SK-N-SH treated with all-trans-retinoic acid at 6 μM for 48 hours (cell line): ENCODE results near the gene SOCS1.

Source experiments
- BACH2 ChIP-seq: fragments of 250-450 bp; sonication (Bioruptor Pico); IDR thresholded peaks from 2 replicates; pipeline ENCODE4 v1.9.0; 2021; ENCODE audit warnings: mild to moderate bottlenecking, borderline replicate concordance
- ESRRG ChIP-seq: fragments of 250-450 bp; sonication (Bioruptor Pico); IDR thresholded peaks from 2 replicates; pipeline ENCODE4 v1.6.1; 2021; ENCODE audit warnings: mild to moderate bottlenecking
- GLIS3 ChIP-seq: fragments of 250-450 bp; sonication (Bioruptor Pico); IDR thresholded peaks from 2 replicates; pipeline ENCODE4 v1.5.0; 2020; ENCODE audit warnings: mild to moderate bottlenecking, moderate library complexity
- ISL1 ChIP-seq: fragments of 250-450 bp; sonication (Bioruptor Pico); IDR thresholded peaks from 2 replicates; pipeline ENCODE4 v2.1.2; 2022; ENCODE audit warnings: mild to moderate bottlenecking, moderate library complexity
- OSR1 ChIP-seq: fragments of 250-450 bp; sonication (Bioruptor Pico); IDR thresholded peaks from 2 replicates; pipeline ENCODE4 v1.8.0; 2022; ENCODE audit warnings: moderate library complexity, mild to moderate bottlenecking, inconsistent platforms
- RARB ChIP-seq: fragments of 250-450 bp; sonication (Bioruptor Pico); IDR thresholded peaks from 2 replicates; pipeline ENCODE4 v1.8.0; 2021; ENCODE audit warnings: mild to moderate bottlenecking, moderate library complexity
- TCF4 ChIP-seq: fragments of 250-450 bp; sonication (Bioruptor Pico); IDR thresholded peaks from 2 replicates; pipeline ENCODE4 v1.8.0; 2021; ENCODE audit warnings: mild to moderate bottlenecking, moderate library complexity, borderline replicate concordance
- ZC3H10 ChIP-seq: fragments of 250-450 bp; sonication (Bioruptor Pico); IDR thresholded peaks from 2 replicates; pipeline ENCODE4 v1.5.1; 2021; ENCODE audit warnings: mild to moderate bottlenecking, moderate library complexity
- ZFP3 ChIP-seq: fragments of 250-450 bp; sonication (Bioruptor Pico); IDR thresholded peaks from 2 replicates; pipeline ENCODE4 v1.5.0; 2020; ENCODE audit warnings: mild to moderate bottlenecking, moderate library complexity
- ZFP30 ChIP-seq: fragments of 450-650 bp; formaldehyde crosslinking; IDR thresholded peaks from 2 replicates; pipeline ENCODE4 v1.5.0; 2022; ENCODE audit warnings: mild to moderate bottlenecking, moderate library complexity
- ZNF8 ChIP-seq: fragments of 450-650 bp; formaldehyde crosslinking; IDR thresholded peaks from 2 replicates; pipeline ENCODE4 v1.5.0; 2020; ENCODE audit warnings: mild to moderate bottlenecking, moderate library complexity
- TF ChIP-seq, protein P1 (sequence below): fragments of 250-450 bp; sonication (Bioruptor Pico); IDR thresholded peaks from 2 replicates; pipeline ENCODE4 v1.8.0; 2020; ENCODE audit warnings: mild to moderate bottlenecking, moderate library complexity, borderline replicate concordance
- TF ChIP-seq, protein P2 (sequence below): fragments of 250-450 bp; sonication (Bioruptor Pico); IDR thresholded peaks from 2 replicates; pipeline ENCODE4 v1.5.1; 2020; ENCODE audit warnings: low read depth, mild to moderate bottlenecking, moderate library complexity
- TF ChIP-seq, protein P3 (sequence below): fragments of 250-450 bp; sonication (Bioruptor Pico); IDR thresholded peaks from 2 replicates; pipeline ENCODE4 v1.5.1; 2021; ENCODE audit warnings: mild to moderate bottlenecking, moderate library complexity

DNA sequence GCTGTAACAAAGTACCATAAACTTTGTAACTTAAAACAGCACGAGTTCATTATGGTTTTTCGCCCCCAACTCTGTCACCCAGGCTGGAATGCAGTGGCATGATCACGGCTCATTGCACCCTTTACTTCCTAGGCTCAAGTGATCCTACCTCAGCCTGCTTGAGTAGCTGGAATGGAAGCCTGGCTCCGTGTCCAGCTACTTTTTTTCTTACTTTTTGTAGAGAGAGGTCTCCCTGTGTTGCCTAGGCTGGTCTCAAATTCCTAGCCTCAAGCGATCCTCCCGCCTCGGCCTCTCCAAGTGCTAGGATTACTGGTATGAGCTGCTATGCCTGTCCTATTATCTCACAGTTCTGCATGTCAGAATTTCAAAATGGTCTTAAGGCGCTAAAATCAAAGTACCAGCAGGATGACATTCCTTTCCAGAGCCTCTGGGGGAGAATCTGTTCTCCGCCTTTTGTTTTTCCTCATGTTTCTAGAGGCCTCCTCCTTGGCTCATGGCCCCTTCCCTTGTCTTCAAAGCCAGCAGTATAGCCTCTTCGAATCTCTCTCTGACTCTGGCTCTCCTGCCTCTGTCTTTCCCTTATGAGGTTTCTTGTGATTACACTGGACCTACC lies 35.2 kb upstream of the SOCS1 start:
- TF ChIP-seq, protein P1, sequence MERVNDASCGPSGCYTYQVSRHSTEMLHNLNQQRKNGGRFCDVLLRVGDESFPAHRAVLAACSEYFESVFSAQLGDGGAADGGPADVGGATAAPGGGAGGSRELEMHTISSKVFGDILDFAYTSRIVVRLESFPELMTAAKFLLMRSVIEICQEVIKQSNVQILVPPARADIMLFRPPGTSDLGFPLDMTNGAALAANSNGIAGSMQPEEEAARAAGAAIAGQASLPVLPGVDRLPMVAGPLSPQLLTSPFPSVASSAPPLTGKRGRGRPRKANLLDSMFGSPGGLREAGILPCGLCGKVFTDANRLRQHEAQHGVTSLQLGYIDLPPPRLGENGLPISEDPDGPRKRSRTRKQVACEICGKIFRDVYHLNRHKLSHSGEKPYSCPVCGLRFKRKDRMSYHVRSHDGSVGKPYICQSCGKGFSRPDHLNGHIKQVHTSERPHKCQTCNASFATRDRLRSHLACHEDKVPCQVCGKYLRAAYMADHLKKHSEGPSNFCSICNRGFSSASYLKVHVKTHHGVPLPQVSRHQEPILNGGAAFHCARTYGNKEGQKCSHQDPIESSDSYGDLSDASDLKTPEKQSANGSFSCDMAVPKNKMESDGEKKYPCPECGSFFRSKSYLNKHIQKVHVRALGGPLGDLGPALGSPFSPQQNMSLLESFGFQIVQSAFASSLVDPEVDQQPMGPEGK: no peak
- no peak for TF ChIP-seq ISL1 (CRISPR knock-in tag)
- TF ChIP-seq ZFP3 (CRISPR knock-in tag): no peak
- no peak for TF ChIP-seq ZC3H10 (CRISPR knock-in tag)
- no peak for TF ChIP-seq OSR1 (CRISPR knock-in tag)
- no peak for TF ChIP-seq ZFP30 (CRISPR knock-in tag)
- TF ChIP-seq, protein P2, sequence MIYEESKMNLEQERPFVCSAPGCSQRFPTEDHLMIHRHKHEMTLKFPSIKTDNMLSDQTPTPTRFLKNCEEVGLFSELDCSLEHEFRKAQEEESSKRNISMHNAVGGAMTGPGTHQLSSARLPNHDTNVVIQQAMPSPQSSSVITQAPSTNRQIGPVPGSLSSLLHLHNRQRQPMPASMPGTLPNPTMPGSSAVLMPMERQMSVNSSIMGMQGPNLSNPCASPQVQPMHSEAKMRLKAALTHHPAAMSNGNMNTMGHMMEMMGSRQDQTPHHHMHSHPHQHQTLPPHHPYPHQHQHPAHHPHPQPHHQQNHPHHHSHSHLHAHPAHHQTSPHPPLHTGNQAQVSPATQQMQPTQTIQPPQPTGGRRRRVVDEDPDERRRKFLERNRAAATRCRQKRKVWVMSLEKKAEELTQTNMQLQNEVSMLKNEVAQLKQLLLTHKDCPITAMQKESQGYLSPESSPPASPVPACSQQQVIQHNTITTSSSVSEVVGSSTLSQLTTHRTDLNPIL (CRISPR knock-in tag): no peak
- TF ChIP-seq TCF4 (CRISPR knock-in tag): no peak
- TF ChIP-seq ESRRG (CRISPR knock-in tag): no peak
- no peak for TF ChIP-seq ZNF8 (CRISPR knock-in tag)
- TF ChIP-seq, protein P3, sequence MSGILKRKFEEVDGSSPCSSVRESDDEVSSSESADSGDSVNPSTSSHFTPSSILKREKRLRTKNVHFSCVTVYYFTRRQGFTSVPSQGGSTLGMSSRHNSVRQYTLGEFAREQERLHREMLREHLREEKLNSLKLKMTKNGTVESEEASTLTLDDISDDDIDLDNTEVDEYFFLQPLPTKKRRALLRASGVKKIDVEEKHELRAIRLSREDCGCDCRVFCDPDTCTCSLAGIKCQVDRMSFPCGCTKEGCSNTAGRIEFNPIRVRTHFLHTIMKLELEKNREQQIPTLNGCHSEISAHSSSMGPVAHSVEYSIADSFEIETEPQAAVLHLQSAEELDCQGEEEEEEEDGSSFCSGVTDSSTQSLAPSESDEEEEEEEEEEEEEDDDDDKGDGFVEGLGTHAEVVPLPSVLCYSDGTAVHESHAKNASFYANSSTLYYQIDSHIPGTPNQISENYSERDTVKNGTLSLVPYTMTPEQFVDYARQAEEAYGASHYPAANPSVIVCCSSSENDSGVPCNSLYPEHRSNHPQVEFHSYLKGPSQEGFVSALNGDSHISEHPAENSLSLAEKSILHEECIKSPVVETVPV: no peak
- TF ChIP-seq BACH2: no peak
- no peak for TF ChIP-seq GLIS3
- TF ChIP-seq RARB: no peak
